IMR-90 (cell line): ENCODE measurements around the gene SLC10A6. TPM values are rescaled to one million over a fixed set of nuclear protein-coding genes. Genes with fewer than 3 reads are reported as not detected.

Experiments
- ATAC-seq: fragments of 200-7000 bp; cut with Tn5 transposase; 2 replicates; pipeline ENCODE4 v1.9.1; 2020; ENCODE audit warnings: low read depth, mild to moderate bottlenecking, moderate library complexity
- BruUV-seq: library from RNA; stranded (reverse); fragments of 400-500 nt; replicated peaks from 2 replicates; lab custom pipeline; 2021; lab: Mats Ljungman, UMichigan
- CTCF ChIA-PET: fragments of 300-600 bp; formaldehyde crosslinking; extraction: SDS; loops from one replicate; lab custom pipeline; 2021; ENCODE audit warnings: antibody characterized with exemption; lab: Yijun Ruan, JAX
- POLR2A ChIA-PET: fragments of 300-600 bp; sonication (Branson Sonifier 250); formaldehyde crosslinking; loops from one replicate; lab custom pipeline; 2022; ENCODE audit warnings: antibody characterized with exemption; ENCODE audit not compliant: unreplicated experiment; lab: Charles Lee
- DNase-seq: peaks from one replicate; pipeline ENCODE4 v3.0.0; 2013
- H2AFZ ChIP-seq: replicated peaks from 2 replicates; pipeline ENCODE3; 2013; ENCODE audit warnings: low read length, mild to moderate bottlenecking; ENCODE audit not compliant: poor library complexity
- H2AK5ac ChIP-seq: 2 replicates; pipeline ENCODE4 v1.6.1; 2013; ENCODE audit warnings: low read depth, low read length, inconsistent platforms
- H2AK9ac ChIP-seq: replicated peaks from 2 replicates; pipeline ENCODE3; 2013; ENCODE audit warnings: mild to moderate bottlenecking, low read depth, low read length, moderate library complexity; ENCODE audit not compliant: poor library complexity
- H2BK120ac ChIP-seq: 2 replicates; pipeline ENCODE4 v1.6.1; 2013; ENCODE audit warnings: low read depth, low read length, inconsistent platforms
- H2BK15ac ChIP-seq: 3 replicates; pipeline ENCODE4 v1.6.1; 2013; ENCODE audit warnings: low read depth, low read length, inconsistent platforms
- H2BK20ac ChIP-seq: 2 replicates; pipeline ENCODE4 v1.6.1; 2013; ENCODE audit warnings: low read depth, mild to moderate bottlenecking, inconsistent platforms, low read length, moderate library complexity
- H2BK5ac ChIP-seq: 2 replicates; pipeline ENCODE4 v1.6.1; 2013; ENCODE audit warnings: mild to moderate bottlenecking, low read depth, low read length, inconsistent platforms; ENCODE audit not compliant: poor library complexity, severe bottlenecking
- H3K14ac ChIP-seq: replicated peaks from 2 replicates; pipeline ENCODE4 v1.6.1; 2013; ENCODE audit warnings: low read depth, low read length, inconsistent platforms
- H3K18ac ChIP-seq: 2 replicates; pipeline ENCODE4 v1.6.1; 2013; ENCODE audit warnings: low read depth, low read length, control low read depth
- H3K23ac ChIP-seq: 2 replicates; pipeline ENCODE4 v1.6.1; 2013; ENCODE audit warnings: low read depth, low read length, inconsistent platforms
- H3K27ac ChIP-seq: 2 replicates; pipeline ENCODE4 v1.5.1; 2013; ENCODE audit warnings: mild to moderate bottlenecking, control low read depth, low read length; ENCODE audit not compliant: insufficient read depth
- H3K27me3 ChIP-seq: 2 replicates; pipeline ENCODE4 v1.6.1; 2013; ENCODE audit warnings: low read length; ENCODE audit not compliant: control insufficient read depth, insufficient read depth
- H3K36me3 ChIP-seq: 2 replicates; pipeline ENCODE4 v1.6.1; 2013; ENCODE audit warnings: low read length, mixed read lengths; ENCODE audit not compliant: control insufficient read depth, insufficient read depth
- H3K4ac ChIP-seq: 2 replicates; pipeline ENCODE4 v1.6.1; 2013; ENCODE audit warnings: low read depth, low read length, inconsistent platforms
- H3K4me1 ChIP-seq: 2 replicates; pipeline ENCODE4 v1.6.1; 2013; ENCODE audit warnings: low read length, mixed read lengths; ENCODE audit not compliant: control insufficient read depth, insufficient read depth
- H3K4me2 ChIP-seq: 2 replicates; pipeline ENCODE4 v1.6.1; 2013; ENCODE audit warnings: low read depth, mild to moderate bottlenecking, control low read depth, low read length, moderate library complexity
- H3K4me3 ChIP-seq: 2 replicates; pipeline ENCODE4 v1.5.1; 2013; ENCODE audit warnings: low read depth, mild to moderate bottlenecking, control low read depth, low read length, moderate library complexity; ENCODE audit not compliant: insufficient read depth
- H3K56ac ChIP-seq: 2 replicates; pipeline ENCODE4 v1.6.1; 2013; ENCODE audit warnings: low read length, inconsistent platforms; ENCODE audit not compliant: insufficient read depth; ENCODE audit errors: extremely low read depth
- H3K79me1 ChIP-seq, 2 experiments: 2 replicates each; pipeline ENCODE4 v1.6.1; 2013; ENCODE audit warnings: low read length in 2 of 2, inconsistent platforms in 1 of 2, low read depth in 1 of 2
- H3K9ac ChIP-seq: 2 replicates; pipeline ENCODE4 v1.6.1; 2013; ENCODE audit warnings: low read depth, low read length, control low read depth
- H3K9me1 ChIP-seq: 2 replicates; pipeline ENCODE4 v1.6.1; 2013; ENCODE audit warnings: low read length, inconsistent platforms; ENCODE audit not compliant: insufficient read depth
- H3K9me3 ChIP-seq: 2 replicates; pipeline ENCODE4 v1.6.1; 2013; ENCODE audit warnings: low read length; ENCODE audit not compliant: control insufficient read depth, insufficient read depth
- H4K20me1 ChIP-seq: 2 replicates; pipeline ENCODE4 v1.6.1; 2013; ENCODE audit warnings: low read length, inconsistent platforms; ENCODE audit not compliant: insufficient read depth
- H4K5ac ChIP-seq: 2 replicates; pipeline ENCODE4 v1.6.1; 2013; ENCODE audit warnings: mild to moderate bottlenecking, low read depth, low read length, control low read depth
- H4K8ac ChIP-seq, 2 experiments: 2 replicates each; pipeline ENCODE4 v1.6.1; 2013; ENCODE audit warnings: low read depth in 2 of 2, low read length in 2 of 2, control low read depth in 1 of 2, inconsistent platforms in 1 of 2
- H4K91ac ChIP-seq: 2 replicates; pipeline ENCODE4 v1.6.1; 2013; ENCODE audit warnings: low read depth, low read length, inconsistent platforms; ENCODE audit not compliant: insufficient read depth
- BHLHE40 ChIP-seq: fragments of 150-350 bp; IDR thresholded peaks from 2 replicates; pipeline ENCODE4 v1.6.1; 2016; ENCODE audit warnings: mild to moderate bottlenecking, low read depth, low read length
- ELK1 ChIP-seq: fragments of 150-350 bp; IDR thresholded peaks from 2 replicates; pipeline ENCODE4 v1.6.1; 2016; ENCODE audit warnings: low read depth, mild to moderate bottlenecking, low read length, moderate library complexity, borderline replicate concordance
- FOS ChIP-seq: fragments of 150-350 bp; IDR thresholded peaks from 2 replicates; pipeline ENCODE4 v1.6.1; 2016; ENCODE audit warnings: low read depth, low read length
- MXI1 ChIP-seq: IDR thresholded peaks from 2 replicates; pipeline ENCODE4 v1.6.1; 2012; ENCODE audit warnings: low read depth, mild to moderate bottlenecking, low read length, moderate library complexity, borderline replicate concordance
- NFE2L2 ChIP-seq: fragments of 150-350 bp; IDR thresholded peaks from 2 replicates; pipeline ENCODE4 v1.6.1; 2016; ENCODE audit warnings: low read depth, mild to moderate bottlenecking, low read length
- RAD21 ChIP-seq: IDR thresholded peaks from 2 replicates; pipeline ENCODE4 v1.6.1; 2012; ENCODE audit warnings: low read length, improper control_type of control experiment
- RFX5 ChIP-seq: IDR thresholded peaks from 2 replicates; pipeline ENCODE4 v1.8.0; 2012; ENCODE audit warnings: low read depth, mild to moderate bottlenecking, low read length, moderate library complexity
- SMC3 ChIP-seq: fragments of 150-350 bp; IDR thresholded peaks from 2 replicates; pipeline ENCODE4 v1.6.1; 2016; ENCODE audit warnings: low read depth, mild to moderate bottlenecking, antibody characterized with exemption, low read length, moderate library complexity
- WGBS, 2 experiments: methylation state at CpG; one replicate each; pipeline versions ENCODE4 v1.1.5 to v1.1.7; 2013; ENCODE audit warnings: missing lambda C conversion rate in 2 of 2; ENCODE audit not compliant: insufficient read length in 1 of 2; ENCODE audit errors: extremely low coverage in 2 of 2; 5-methylcytosine and 5-hydroxymethylcytosine counted together
- dilution Hi-C: fragments of 300-500 bp; cut with HindIII; formaldehyde crosslinking; loops from one replicate; pipeline ENCODE4 v1.14.3; 2018; ENCODE audit warnings: low sequenced_read_pairs; ENCODE audit not compliant: unreplicated experiment
- in situ Hi-C: fragments of 300-500 bp; cut with MboI; formaldehyde crosslinking; loops from 3 replicates; pipeline ENCODE4 v1.14.3; 2019; ENCODE audit warnings: low sequenced_read_pairs, inconsistent platforms, mixed read lengths
- intact Hi-C: fragments of 100-400 bp; cut with micrococcal nuclease; formaldehyde crosslinking; loops from 2 replicates; pipeline ENCODE4 v1.10.0; 2022
- polyA plus RNA-seq, 3 experiments: library from polyadenylated mRNA; depleted of rRNA; stranded (reverse); fragments of >200 nt; gene quantifications; 2 replicates each; pipeline ENCODE4 v1.2.3, GENCODE V29; 2012; ENCODE audit warnings: low replicate concordance in 1 of 3
- total RNA-seq: library from RNA; depleted of rRNA; stranded (reverse); fragments of >200 nt; gene quantifications from 2 replicates; pipeline ENCODE4 v1.2.3, GENCODE V29; 2012

SLC10A6 gene
- total and polyA plus RNA-seq, 2 of the 4 experiments (the other 2 are of a cell fraction): not detected

- H4K5ac ChIP-seq: no peak overlapping the region
- in situ Hi-C loops (no loop called here), dilution Hi-C loops (no loop called here), intact Hi-C loops (no loop called here)
- H3K18ac ChIP-seq: no peak overlapping the region
- ATAC-seq (no peak), DNase-seq (no peak)
- no peak overlapping the region for H2BK20ac ChIP-seq
- no peak overlapping the region for H3K4me3 ChIP-seq
- no peaks in the 10 kb centered on the region for H3K79me1 ChIP-seq
- no peak overlapping the region for H3K56ac ChIP-seq
- H4K91ac ChIP-seq: no peak overlapping the region
- no peak overlapping the region for H4K8ac ChIP-seq
- no peaks in the 10 kb centered on the region for H4K20me1 ChIP-seq
- ChIA-PET POLR2A (no interaction called here), CTCF (no interaction called here)
- H3K4me2 ChIP-seq: no peak overlapping the region
- no peak overlapping the region for H3K4ac ChIP-seq
- H3K27me3 ChIP-seq: no peaks in the 10 kb centered on the region
- H2AFZ ChIP-seq: no peak overlapping the region
- no peak overlapping the region for H2AK5ac ChIP-seq
- H3K36me3 ChIP-seq: peaks cover 15% of the 10 kb centered on the region
- no peak overlapping the region for H3K27ac ChIP-seq
- no peak overlapping the region for H2BK120ac ChIP-seq
- 95% methylated on average over 6 of the region's 8 CpGs; no CpG with 5 or more reads in 1 of the 2 experiments for WGBS, 2 experiments
- H3K9me3 ChIP-seq: no peaks in the 10 kb centered on the region
- H3K23ac ChIP-seq: no peak overlapping the region
- H3K9me1 ChIP-seq: no peaks in the 10 kb centered on the region
- H3K9ac ChIP-seq: no peak overlapping the region
- TF ChIP-seq BHLHE40 (no peak), MXI1 (no peak), SMC3 (no peak), RFX5 (no peak), FOS (no peak), NFE2L2 (no peak), RAD21 (no peak), ELK1 (no peak)
- no peak overlapping the region for H2AK9ac ChIP-seq
- H2BK15ac ChIP-seq: no peak overlapping the region
- 0 out of 2 replicates have a peak, but pooled peaks cover 2% of the 10 kb centered on the region for H3K4me1 ChIP-seq
- H2BK5ac ChIP-seq: no peak overlapping the region
- BruUV-seq: no TSS peak
- no peak overlapping the region for H3K14ac ChIP-seq
Measured at GRCh38 chr4:86791126-86791525, 58.1 kb downstream of the SLC10A6 start.
